GM19193 (cell line): ENCODE data around the gene INPP5B.

ENCODE experiments used
- POLR2A ChIP-seq: IDR thresholded peaks from 4 replicates; pipeline ENCODE4 v1.6.1; 2011; ENCODE audit not compliant: insufficient read depth, insufficient read length; ENCODE audit errors: extremely low read depth

Gene INPP5B

GRCh38 chr1:37892151-37893047, 54.5 kb downstream of the INPP5B start:
- no peak for TF ChIP-seq POLR2A

GRCh38 chr1:37890378-37891014, 56.4 kb downstream of the INPP5B start:
- TF ChIP-seq POLR2A = no peak

- TF ChIP-seq POLR2A = no peak
Observed at GRCh38 chr1:37888022-37888700, 58.7 kb downstream of the INPP5B start.

- TF ChIP-seq POLR2A = no peak
Observed at GRCh38 chr1:37884145-37884544, 62.7 kb downstream of the INPP5B start.

GRCh38 chr1:37883671-37884070, 63.2 kb downstream of the INPP5B start:
- TF ChIP-seq POLR2A = no peak

- no peak for TF ChIP-seq POLR2A
Observed at GRCh38 chr1:37879865-37880264, 67.0 kb downstream of the INPP5B start.

- no peak for TF ChIP-seq POLR2A
Observed at GRCh38 chr1:37878071-37878470, 68.8 kb downstream of the INPP5B start.

GRCh38 chr1:37875833-37876232, 71.0 kb downstream of the INPP5B start:
- no peak for TF ChIP-seq POLR2A

- TF ChIP-seq POLR2A = no peak
Observed at GRCh38 chr1:37872692-37873091, 74.2 kb downstream of the INPP5B start.

GRCh38 chr1:37868466-37868865, 78.4 kb downstream of the INPP5B start:
- no peak for TF ChIP-seq POLR2A

GRCh38 chr1:37867784-37868183, 79.1 kb downstream of the INPP5B start:
- TF ChIP-seq POLR2A = no peak

- no peak for TF ChIP-seq POLR2A
Observed at GRCh38 chr1:37866491-37866890, 80.4 kb downstream of the INPP5B start.

GRCh38 chr1:37865348-37866120, 81.3 kb downstream of the INPP5B start:
- no peak for TF ChIP-seq POLR2A

GRCh38 chr1:37862330-37862729, 84.5 kb downstream of the INPP5B start:
- no peak for TF ChIP-seq POLR2A

GRCh38 chr1:37861151-37861550, 85.7 kb downstream of the INPP5B start:
- TF ChIP-seq POLR2A = no peak
